GM19351 (cell line): Measurements from ENCODE around the gene GPER1.

Experiments
- ATAC-seq: cut with Tn5 transposase; IDR thresholded peaks from one replicate; pipeline ENCODE4 v1.9.1; 2021; ENCODE audit warnings: mild to moderate bottlenecking, moderate library complexity; ENCODE audit not compliant: unreplicated experiment

GPER1 gene

GRCh38 chr7:1053816-1054370 is 34.0 kb upstream of the GPER1 start:
- no peak for ATAC-seq

GRCh38 chr7:1054438-1054837 is 33.5 kb upstream of the GPER1 start:
- ATAC-seq: no peak

GRCh38 chr7:1054861-1055450 is 33.0 kb upstream of the GPER1 start:
- ATAC-seq: no peak

GRCh38 chr7:1055491-1055955 is 32.4 kb upstream of the GPER1 start:
- no peak for ATAC-seq

GRCh38 chr7:1055956-1056784 is 31.7 kb upstream of the GPER1 start:
- no peak for ATAC-seq

- no peak for ATAC-seq
Measured at GRCh38 chr7:1056785-1057410, 31.0 kb upstream of the GPER1 start.

GRCh38 chr7:1057416-1058291 is 30.3 kb upstream of the GPER1 start:
- ATAC-seq: no peak

GRCh38 chr7:1058311-1058710 is 29.6 kb upstream of the GPER1 start:
- no peak for ATAC-seq

GRCh38 chr7:1058821-1059199 is 29.1 kb upstream of the GPER1 start:
- no peak for ATAC-seq

GRCh38 chr7:1059200-1060091 is 28.5 kb upstream of the GPER1 start:
- peak; percentile 45 for ATAC-seq

GRCh38 chr7:1060315-1061072 is 27.4 kb upstream of the GPER1 start:
- no peak for ATAC-seq

- ATAC-seq: no peak
Measured at GRCh38 chr7:1061180-1061579, 26.7 kb upstream of the GPER1 start.

GRCh38 chr7:1062296-1063294 is 25.3 kb upstream of the GPER1 start:
- peak; percentile 65 for ATAC-seq

- ATAC-seq: no peak
Measured at GRCh38 chr7:1063361-1063760, 24.6 kb upstream of the GPER1 start.

- no peak for ATAC-seq
Measured at GRCh38 chr7:1064581-1064980, 23.3 kb upstream of the GPER1 start.

GRCh38 chr7:1065263-1065584 is 22.7 kb upstream of the GPER1 start:
- ATAC-seq: no peak

- ATAC-seq: peak; percentile 72
Measured at GRCh38 chr7:1065585-1066241, 22.2 kb upstream of the GPER1 start.

- no peak for ATAC-seq
Measured at GRCh38 chr7:1066242-1066588, 21.7 kb upstream of the GPER1 start.
